Endothelial cell of umbilical vein (primary cell): ENCODE results near the gene EDA.

Source experiments
- CTCF ChIP-seq, 2 donors: IDR thresholded peaks; 1 replicate in 1 of 2; 2 replicates in 1 of 2; pipeline ENCODE4 v1.5.1; 2011; ENCODE audit warnings: low read length in 2 of 2, mild to moderate bottlenecking in 2 of 2, moderate library complexity in 2 of 2, control low read depth in 1 of 2, inconsistent platforms in 1 of 2, low read depth in 1 of 2; ENCODE audit not compliant: insufficient read depth in 1 of 2; ENCODE audit errors: extremely low read depth in 1 of 2
- EZH2 ChIP-seq: IDR thresholded peaks from 2 replicates; pipeline ENCODE4 v1.6.1; 2012; ENCODE audit warnings: borderline replicate concordance, low read depth, mild to moderate bottlenecking, moderate library complexity, low read length, inconsistent platforms; ENCODE audit not compliant: severe bottlenecking
- FOS ChIP-seq: IDR thresholded peaks from 2 replicates; pipeline ENCODE4 v1.6.1; 2011; ENCODE audit warnings: mild to moderate bottlenecking, low read length, moderate library complexity, borderline replicate concordance; ENCODE audit not compliant: insufficient read depth
- JUN ChIP-seq: IDR thresholded peaks from 2 replicates; pipeline ENCODE4 v1.6.1; 2011; ENCODE audit warnings: borderline replicate concordance, low read depth; ENCODE audit not compliant: insufficient read length, insufficient read depth
- MAX ChIP-seq: IDR thresholded peaks from 2 replicates; pipeline ENCODE4 v1.6.1; 2011; ENCODE audit not compliant: insufficient read depth, insufficient read length
- MYC ChIP-seq: IDR thresholded peaks from one replicate; pipeline ENCODE4 v1.6.1; 2011; ENCODE audit warnings: mild to moderate bottlenecking, low read depth, low read length
- POLR2A ChIP-seq: IDR thresholded peaks from 2 replicates; pipeline ENCODE4 v1.6.1; 2012; ENCODE audit warnings: low read depth, mild to moderate bottlenecking, control low read depth, low read length
- POLR2AphosphoS5 ChIP-seq: IDR thresholded peaks from 2 replicates; pipeline ENCODE4 v1.6.1; 2012; ENCODE audit warnings: low read depth, mild to moderate bottlenecking, control low read depth, low read length, moderate library complexity; ENCODE audit not compliant: insufficient read depth

GRCh38 chrX:69705818-69706217 is 89.9 kb downstream of the EDA start:
- TF ChIP-seq JUN (no peak), POLR2AphosphoS5 (no peak), EZH2 (no peak), MYC (no peak), CTCF (IDR thresholded peaks at IDR 0.05; ENCODE audit: extremely low read depth in 1 of 2, insufficient read depth in 1 of 2, low read depth in 1 of 2, low read length in 2 of 2) (no peak), POLR2A (no peak), MAX (no peak), FOS (no peak)
